ENCODE measurements around the gene ESM1. TPM values are rescaled to one million over a fixed set of nuclear protein-coding genes. Genes with fewer than 3 reads are reported as not detected.

Gene ESM1
- total RNA-seq, 4 donors from 2014 or later: not detected

GRCh38 chr5:54946306-54946819, 39.0 kb downstream of the ESM1 start:
- Histone ChIP-seq H3K27ac (no peak overlapping the region), H3K36me3 (no peaks in the 10 kb centered on the region), H3K9me3 (no peaks in the 10 kb centered on the region), H3K27me3 (no peaks in the 10 kb centered on the region), H3K4me1 (no peaks in the 10 kb centered on the region), H3K4me3 (no peak overlapping the region)
- intact Hi-C loops (cut with DNase I; ENCODE audit: low total_unique reads) (no loop called here), in situ Hi-C loops (cut with MboI; ENCODE audit: low pct_ligation_motif_present in 1 of 4, low pct_unique_long_range_greater_than_20kb in 1 of 4, low sequenced_read_pairs in 3 of 4) (loop anchor here in 2 of 4 donors (25.0 kb wide), 1 partner anchor 191 kb away; no protein-coding TSS in a partner anchor)
- TF ChIP-seq EP300 (IDR thresholded peaks at IDR 0.05; ENCODE audit: low read depth) (no peak), POLR2AphosphoS5 (IDR thresholded peaks at IDR 0.05) (no peak), POLR2A (IDR thresholded peaks at IDR 0.05) (no peak), CTCF (IDR thresholded peaks at IDR 0.05) (no peak)
- no peak for DNase-seq
- WGBS, 2 donors (ENCODE audit: low coverage in 1 of 2): 61% methylated on average over 3 of the region's 3 CpGs; no CpG with 5 or more reads in 1 of the 2 donors

- TF ChIP-seq EP300 (IDR thresholded peaks at IDR 0.05; ENCODE audit: low read depth) (no peak), CTCF (IDR thresholded peaks at IDR 0.05) (peak; percentile 27 to 56 (median 39))
- WGBS, 2 donors (ENCODE audit: low coverage in 1 of 2): 74 to 75% methylated on average over 6 to 7 of the region's 7 CpGs
- Histone ChIP-seq H3K36me3 (no peaks in the 10 kb centered on the region), H3K4me1 (no peaks in the 10 kb centered on the region), H3K9me3 (no peaks in the 10 kb centered on the region), H3K27me3 (no peaks in the 10 kb centered on the region), H3K4me3 (no peak overlapping the region), H3K27ac (no peak overlapping the region)
- DNase-seq: no peak
- in situ Hi-C loops (cut with MboI; ENCODE audit: low pct_ligation_motif_present in 1 of 4, low pct_unique_long_range_greater_than_20kb in 1 of 4, low sequenced_read_pairs in 3 of 4): loop anchor here in 2 of 4 donors (25.0 kb wide), 1 partner anchor 193 kb away; no protein-coding TSS in a partner anchor
- intact Hi-C loops (cut with DNase I; ENCODE audit: low total_unique reads): no loop called here
Measured at GRCh38 chr5:54944364-54944763, 41.0 kb downstream of the ESM1 start.

- Histone ChIP-seq H3K36me3 (no peaks in the 10 kb centered on the region), H3K4me1 (no peaks in the 10 kb centered on the region), H3K9me3 (no peaks in the 10 kb centered on the region), H3K4me3 (no peak overlapping the region), H3K27ac (no peak overlapping the region), H3K27me3 (no peaks in the 10 kb centered on the region)
- intact Hi-C loops (cut with DNase I; ENCODE audit: low total_unique reads): no loop called here
- DNase-seq: no peak
- TF ChIP-seq POLR2A (IDR thresholded peaks at IDR 0.05) (no peak), CTCF (IDR thresholded peaks at IDR 0.05) (no peak), POLR2AphosphoS5 (IDR thresholded peaks at IDR 0.05) (no peak), EP300 (IDR thresholded peaks at IDR 0.05; ENCODE audit: low read depth) (no peak)
- WGBS, 2 donors (ENCODE audit: low coverage in 1 of 2): 64 to 68% methylated on average over 5 to 9 of the region's 9 CpGs
- in situ Hi-C loops (cut with MboI; ENCODE audit: low pct_ligation_motif_present in 1 of 4, low pct_unique_long_range_greater_than_20kb in 1 of 4, low sequenced_read_pairs in 3 of 4): loop anchor here in 2 of 4 donors (25.0 kb wide), 1 partner anchor 195 kb away; no protein-coding TSS in a partner anchor
Measured at GRCh38 chr5:54942064-54942778, 43.2 kb downstream of the ESM1 start.

- intact Hi-C loops (cut with DNase I; ENCODE audit: low total_unique reads) (no loop called here), in situ Hi-C loops (cut with MboI; ENCODE audit: low pct_ligation_motif_present in 1 of 4, low pct_unique_long_range_greater_than_20kb in 1 of 4, low sequenced_read_pairs in 3 of 4) (loop anchor here in 2 of 4 donors (25.0 kb wide), 1 partner anchor 201 kb away; no protein-coding TSS in a partner anchor)
- Histone ChIP-seq H3K4me3 (no peak overlapping the region), H3K27ac (no peak overlapping the region), H3K27me3 (no peaks in the 10 kb centered on the region), H3K36me3 (no peaks in the 10 kb centered on the region), H3K9me3 (no peaks in the 10 kb centered on the region), H3K4me1 (no peaks in the 10 kb centered on the region)
- WGBS, 2 donors (ENCODE audit: low coverage in 1 of 2): 45 to 48% methylated on average over 5 of the region's 5 CpGs
- no peak for TF ChIP-seq EP300 (IDR thresholded peaks at IDR 0.05; ENCODE audit: low read depth)
- TF ChIP-seq POLR2AphosphoS5 (IDR thresholded peaks at IDR 0.05): no peak
- no peak for TF ChIP-seq POLR2A (IDR thresholded peaks at IDR 0.05)
- TF ChIP-seq CTCF (IDR thresholded peaks at IDR 0.05): no peak
- no peak for DNase-seq
Measured at GRCh38 chr5:54936201-54936600, 49.2 kb downstream of the ESM1 start.
